T47D (cell line): ENCODE data around the gene CTBP2.

ENCODE experiments used
- DNase-seq, 2 experiments: peaks; one replicate each; pipeline versions ENCODE4 v3.0.0 to v3.0.0-alpha.2; 2011 to 2012; ENCODE audit warnings: low read depth in 1 of 2, low spot score in 1 of 2
- JUND ChIP-seq: IDR thresholded peaks from 2 replicates; pipeline ENCODE4 v1.6.1; 2012; ENCODE audit warnings: low read depth
- in situ Hi-C: cut with HindIII; loops from 2 replicates; pipeline ENCODE4 v1.10.0; 2016; ENCODE audit warnings: low sequenced_read_pairs, low pct_unique_long_range_greater_than_20kb

Gene CTBP2

DNA sequence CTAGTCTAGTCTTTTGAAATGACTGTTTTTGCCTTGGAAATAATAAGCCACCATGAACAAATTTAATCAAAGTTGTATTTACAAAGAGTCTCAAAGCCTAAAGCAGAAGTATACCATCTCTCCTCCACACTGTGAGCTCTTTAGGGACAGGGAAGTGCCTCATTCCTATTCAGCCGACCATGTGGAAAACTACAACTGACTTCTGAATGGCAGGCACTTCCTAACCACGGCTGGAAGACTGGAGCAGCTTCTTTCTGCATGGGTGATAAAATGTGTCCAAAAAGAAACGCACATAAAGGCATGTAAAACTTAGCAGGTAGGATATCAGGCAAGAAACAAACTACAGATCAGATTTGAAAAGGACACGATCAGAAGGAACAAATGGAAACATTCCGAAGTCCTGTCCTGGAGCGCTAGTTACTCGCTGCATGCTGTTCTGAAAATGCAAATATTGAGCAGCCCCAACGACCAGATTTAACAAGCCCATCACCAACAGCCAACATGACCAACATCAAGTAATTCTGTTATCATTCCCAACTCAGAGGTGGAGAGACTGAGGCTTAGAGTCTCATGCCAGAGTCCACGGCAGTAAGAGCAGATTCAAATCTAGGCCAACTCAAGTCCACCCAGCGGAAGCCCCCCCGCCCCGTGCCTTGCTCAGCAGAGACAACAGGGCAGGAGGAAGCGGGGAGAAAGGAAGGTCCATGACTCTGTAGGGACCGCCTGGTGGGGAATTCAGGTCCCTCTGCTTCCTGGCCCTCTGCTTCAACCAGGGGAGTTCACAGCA lies 26.5 kb downstream of the CTBP2 start:
- in situ Hi-C loops: no loop called here
- no peak for DNase-seq
- TF ChIP-seq JUND: no peak

DNA sequence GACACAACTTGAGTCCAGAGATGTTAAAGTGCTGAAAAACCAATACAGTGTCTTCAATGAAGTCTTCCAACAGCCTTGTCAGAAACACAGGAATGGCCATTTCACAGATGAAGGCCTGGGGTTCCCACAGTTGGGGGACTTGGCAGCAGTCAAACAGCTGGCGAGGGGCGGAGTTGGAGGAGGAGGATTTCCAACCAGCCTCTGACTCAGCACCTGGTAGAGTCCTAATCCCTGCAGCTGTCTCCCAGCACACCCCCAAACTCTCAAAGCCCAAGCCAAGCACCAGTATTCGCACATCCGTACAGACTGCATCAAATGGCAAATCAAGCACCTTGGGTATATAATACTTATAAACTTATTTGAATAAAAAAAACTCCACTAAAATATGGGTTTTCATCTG lies 28.0 kb downstream of the CTBP2 start:
- DNase-seq: no peak
- in situ Hi-C loops: no loop called here

GRCh38 chr10:125130916-125131315 lies 29.4 kb downstream of the CTBP2 start:
- in situ Hi-C loops: no loop called here
- no peak for TF ChIP-seq JUND
- no peak for DNase-seq

More for the DNA sequence above, 28.0 kb downstream of the CTBP2 start:
- TF ChIP-seq JUND: no peak

GRCh38 chr10:125130260-125130659 lies 30.1 kb downstream of the CTBP2 start:
- in situ Hi-C loops: no loop called here
- DNase-seq: no peak
- TF ChIP-seq JUND: no peak

- no peak for TF ChIP-seq JUND
- in situ Hi-C loops: no loop called here
- DNase-seq: no peak
Observed at GRCh38 chr10:125129076-125129458, 31.3 kb downstream of the CTBP2 start.

GRCh38 chr10:125128397-125129075 lies 31.8 kb downstream of the CTBP2 start:
- in situ Hi-C loops: no loop called here
- DNase-seq: no peak

GRCh38 chr10:125127986-125128385 lies 32.4 kb downstream of the CTBP2 start:
- in situ Hi-C loops: no loop called here
- no peak for DNase-seq
- no peak for TF ChIP-seq JUND

More at GRCh38 chr10:125128397-125129075, 31.8 kb downstream of the CTBP2 start:
- TF ChIP-seq JUND: no peak

DNA sequence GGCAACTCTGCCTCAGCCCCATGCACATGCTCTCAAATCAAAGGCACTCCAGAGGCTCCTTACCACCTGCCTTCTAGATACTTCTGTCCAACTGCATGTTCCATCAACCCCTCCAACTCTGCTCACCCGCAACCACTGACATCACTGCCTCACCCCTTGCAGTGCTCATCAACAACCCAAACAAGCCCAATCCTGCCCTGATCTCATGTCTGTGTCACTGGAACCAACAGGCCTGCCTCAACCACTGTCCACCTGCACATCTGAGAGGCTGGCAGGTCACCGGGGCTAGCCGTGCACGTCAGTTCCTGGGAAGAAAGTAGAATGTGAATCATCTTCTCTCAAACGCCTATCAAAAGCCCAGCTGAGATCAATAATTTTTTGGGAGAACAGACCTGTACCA lies 33.3 kb downstream of the CTBP2 start:
- DNase-seq: no peak
- TF ChIP-seq JUND: no peak
- in situ Hi-C loops: no loop called here

- in situ Hi-C loops: no loop called here
- TF ChIP-seq JUND: no peak
- DNase-seq: peak in 1 of 2 experiments; percentile 43
Observed at GRCh38 chr10:125125951-125126735, 34.2 kb downstream of the CTBP2 start.

DNA sequence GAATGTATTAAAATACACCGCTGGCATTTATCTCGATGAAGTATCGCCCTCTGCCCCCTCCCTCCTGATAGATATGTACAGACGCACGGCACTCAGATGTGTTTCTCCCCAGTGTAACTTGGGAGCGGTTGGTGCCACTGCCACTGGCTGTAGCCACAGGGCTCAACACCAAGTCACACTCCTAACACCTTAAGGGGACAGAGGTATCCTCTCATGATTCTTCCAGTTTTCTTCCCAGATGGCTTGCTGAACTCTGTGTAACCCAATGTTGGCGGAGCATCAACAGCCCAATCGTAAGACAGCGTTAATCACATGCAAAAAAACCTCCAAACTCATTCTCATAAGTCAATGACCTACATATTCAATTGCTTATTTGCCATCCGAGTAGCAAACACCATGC lies 35.5 kb downstream of the CTBP2 start:
- no peak for TF ChIP-seq JUND
- in situ Hi-C loops: no loop called here
- no peak for DNase-seq

DNA sequence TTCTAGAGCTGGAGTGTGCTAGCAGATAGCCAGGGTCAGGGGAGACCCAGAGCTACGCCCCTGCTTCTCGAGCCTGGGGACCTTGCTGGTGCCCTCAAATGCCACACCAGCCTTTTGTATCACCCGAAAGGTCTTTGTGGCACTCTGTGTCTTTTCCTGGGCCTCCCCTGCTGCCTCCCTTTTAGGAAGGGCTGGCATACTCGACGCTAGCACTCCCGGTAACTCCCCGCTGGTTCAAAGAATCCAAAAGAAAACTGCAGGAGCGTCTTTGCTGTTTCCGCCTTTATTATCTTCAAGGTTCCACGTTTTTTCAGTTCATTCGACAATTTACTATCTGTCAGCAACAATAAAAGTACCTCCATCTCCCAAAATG lies 36.3 kb downstream of the CTBP2 start:
- no peak for DNase-seq
- TF ChIP-seq JUND: no peak
- in situ Hi-C loops: no loop called here

DNA sequence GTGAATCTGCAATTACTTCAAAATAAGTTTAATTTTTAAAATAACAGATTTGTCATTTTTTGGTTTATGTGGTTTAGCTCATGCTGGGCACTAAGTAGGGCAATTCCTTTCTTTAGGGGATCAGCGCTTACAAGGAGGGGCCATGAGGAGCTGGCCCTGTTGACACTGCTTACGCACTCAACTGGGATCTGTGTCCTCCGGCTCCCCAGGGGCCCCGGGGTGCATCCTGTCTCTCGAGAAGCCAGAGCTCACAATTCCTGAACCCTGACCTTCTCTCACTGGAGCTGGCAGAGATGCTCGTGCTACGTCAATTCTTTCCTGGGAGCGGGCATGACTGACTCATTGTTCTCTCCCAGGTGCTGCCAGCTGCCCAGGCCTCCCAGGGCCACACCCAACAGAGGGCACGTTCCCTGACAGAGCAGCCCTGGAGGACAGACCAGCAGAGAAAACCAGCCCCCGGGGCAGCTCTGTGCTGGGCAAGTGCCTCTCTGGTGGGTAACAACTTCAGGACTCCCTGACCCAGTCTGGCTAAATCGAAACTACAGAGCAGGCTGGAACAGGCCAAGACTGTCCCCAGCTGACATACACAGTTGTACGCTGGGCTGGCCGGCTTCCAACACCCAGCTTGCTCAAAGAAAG lies 36.8 kb downstream of the CTBP2 start:
- no peak for TF ChIP-seq JUND
- in situ Hi-C loops: no loop called here
- DNase-seq: peak in 1 of 2 experiments; percentile 12

- in situ Hi-C loops: no loop called here
- DNase-seq: no peak
Observed at GRCh38 chr10:125122566-125122965, 37.8 kb downstream of the CTBP2 start.

More at GRCh38 chr10:125122566-125122965, 37.8 kb downstream of the CTBP2 start:
- TF ChIP-seq JUND: no peak
